NCI-H226 (cell line): Measurements from ENCODE around the gene APOBEC3G.

Source experiments
- DNase-seq: peaks from one replicate; pipeline ENCODE4 v3.0.0-alpha.2; 2015

The APOBEC3G gene

GRCh38 chr22:39092111-39092862 is 15.2 kb downstream of the APOBEC3G start:
- DNase-seq: no peak

GRCh38 chr22:39094717-39095389 is 17.8 kb downstream of the APOBEC3G start:
- DNase-seq: no peak

GRCh38 chr22:39095971-39096370 is 18.9 kb downstream of the APOBEC3G start:
- no peak for DNase-seq

GRCh38 chr22:39097098-39098020 is 20.3 kb downstream of the APOBEC3G start, which contains the start of gene APOBEC3H:
TSS of gene APOBEC3H (plus strand) at chr22:39097244. CDS start at chr22:39100279, 3,035 bp downstream.
- no peak for DNase-seq

GRCh38 chr22:39098026-39098425 is 21.0 kb downstream of the APOBEC3G start:
- no peak for DNase-seq

GRCh38 chr22:39098576-39098975 is 21.5 kb downstream of the APOBEC3G start:
- DNase-seq: no peak

GRCh38 chr22:39101226-39101625 is 24.2 kb downstream of the APOBEC3G start:
- no peak for DNase-seq

GRCh38 chr22:39103431-39103830 is 26.4 kb downstream of the APOBEC3G start:
- no peak for DNase-seq

- DNase-seq: no peak
Measured at GRCh38 chr22:39106326-39106725, 29.3 kb downstream of the APOBEC3G start.

- DNase-seq: no peak
Measured at GRCh38 chr22:39108487-39108886, 31.4 kb downstream of the APOBEC3G start.

- DNase-seq: no peak
Measured at GRCh38 chr22:39109361-39109760, 32.3 kb downstream of the APOBEC3G start.

- DNase-seq: no peak
Measured at GRCh38 chr22:39110631-39111561, 33.8 kb downstream of the APOBEC3G start.

- DNase-seq: no peak
Measured at GRCh38 chr22:39114112-39114511, 37.0 kb downstream of the APOBEC3G start.

- DNase-seq: no peak
Measured at GRCh38 chr22:39115570-39115969, 38.5 kb downstream of the APOBEC3G start.

- DNase-seq: no peak
Measured at GRCh38 chr22:39115977-39116621, 39.0 kb downstream of the APOBEC3G start.

GRCh38 chr22:39117585-39118191 is 40.6 kb downstream of the APOBEC3G start:
- DNase-seq: no peak

GRCh38 chr22:39120983-39121382 is 43.9 kb downstream of the APOBEC3G start:
- DNase-seq: no peak

GRCh38 chr22:39122772-39123470 is 45.8 kb downstream of the APOBEC3G start:
- no peak for DNase-seq

- no peak for DNase-seq
Measured at GRCh38 chr22:39123751-39124581, 46.9 kb downstream of the APOBEC3G start.

GRCh38 chr22:39125622-39126021 is 48.5 kb downstream of the APOBEC3G start:
- no peak for DNase-seq
